Fibroblast of lung (primary cell): Measurements from ENCODE around the gene CDH4. TPM values are rescaled to one million over a fixed set of nuclear protein-coding genes. Genes with fewer than 3 reads are reported as not detected.

ENCODE experiments used
- DNase-seq, 2 donors: peaks; one replicate each; pipeline versions ENCODE4 v3.0.0 to v3.0.0-alpha.2; 2010; ENCODE audit warnings: low read depth in 2 of 2
- H2AFZ ChIP-seq: 2 replicates; pipeline ENCODE4 v1.5.1; 2012; ENCODE audit warnings: low read length, control low read depth, inconsistent platforms
- H3K27ac ChIP-seq: 2 replicates; pipeline ENCODE4 v1.5.1; 2011; ENCODE audit warnings: low read length, control low read depth; ENCODE audit not compliant: insufficient read depth
- H3K27me3 ChIP-seq: 2 replicates; pipeline ENCODE4 v1.5.1; 2011; ENCODE audit warnings: mild to moderate bottlenecking, low read length; ENCODE audit not compliant: control insufficient read depth, insufficient read depth
- H3K36me3 ChIP-seq: 2 replicates; pipeline ENCODE4 v1.5.1; 2011; ENCODE audit warnings: low read length; ENCODE audit not compliant: control insufficient read depth, insufficient read depth
- H3K4me1 ChIP-seq: 2 replicates; pipeline ENCODE4 v1.5.1; 2011; ENCODE audit warnings: low read length; ENCODE audit not compliant: control insufficient read depth, insufficient read depth; ENCODE audit errors: extremely low read depth
- H3K4me2 ChIP-seq: 2 replicates; pipeline ENCODE4 v1.5.1; 2011; ENCODE audit warnings: low read length, control low read depth; ENCODE audit not compliant: insufficient read depth; ENCODE audit errors: extremely low read depth
- H3K4me3 ChIP-seq, 4 experiments: fragments of 200-600 bp in 1 of 4; sonication (generic) in 1 of 4; replicated peaks in 1 of 4; 2 replicates each; pipeline ENCODE4 v1.5.1; 2011 to 2016; ENCODE audit warnings: low read length in 4 of 4, low read depth in 3 of 4, mild to moderate bottlenecking in 3 of 4, control low read depth in 2 of 4, inconsistent platforms in 1 of 4, mixed read lengths in 1 of 4; ENCODE audit not compliant: insufficient read depth in 1 of 4; ENCODE audit errors: control extremely low read depth in 1 of 4
- H3K79me2 ChIP-seq: 2 replicates; pipeline ENCODE4 v1.5.1; 2012; ENCODE audit warnings: mild to moderate bottlenecking, low read length, inconsistent platforms; ENCODE audit not compliant: control insufficient read depth, insufficient read depth
- H3K9ac ChIP-seq: 2 replicates; pipeline ENCODE4 v1.5.1; 2011; ENCODE audit warnings: mild to moderate bottlenecking, low read length, control low read depth; ENCODE audit not compliant: insufficient read depth
- H3K9me3 ChIP-seq: 2 replicates; pipeline ENCODE4 v1.5.1; 2012; ENCODE audit warnings: low read depth, low read length; ENCODE audit not compliant: control insufficient read depth, insufficient read depth
- H4K20me1 ChIP-seq: 2 replicates; pipeline ENCODE4 v1.5.1; 2011; ENCODE audit warnings: low read length; ENCODE audit not compliant: control insufficient read depth, insufficient read depth; ENCODE audit errors: extremely low read depth
- EZH2 ChIP-seq: IDR thresholded peaks from 2 replicates; pipeline ENCODE4 v1.5.1; 2012; ENCODE audit warnings: low read length, control low read depth, mild to moderate bottlenecking; ENCODE audit errors: missing control alignments
- polyA plus RNA-seq, 2 donors: library from polyadenylated mRNA; depleted of rRNA in 1 of 2; stranded (reverse) in 1 of 2; unstranded in 1 of 2; fragments of >200 nt; gene quantifications; 2 replicates each; pipeline ENCODE4 v1.2.1, GENCODE V29; 2011 to 2012; ENCODE audit warnings: missing spikeins in 1 of 2
- total RNA-seq: library from RNA; depleted of rRNA; stranded (reverse); fragments of >200 nt; gene quantifications from 2 replicates; pipeline ENCODE4 v1.2.1, GENCODE V29; 2014
- TF ChIP-seq, protein P1 (sequence below), 2 donors: IDR thresholded peaks in 1 of 2; conservative IDR thresholded peaks in 1 of 2; 1 replicate in 1 of 2; 2 replicates in 1 of 2; pipeline ENCODE4 v1.5.1; 2011 to 2012; ENCODE audit warnings: low read length in 2 of 2, control low read depth in 1 of 2, inconsistent platforms in 1 of 2, low read depth in 1 of 2, mild to moderate bottlenecking in 1 of 2

Gene CDH4
- total and polyA plus RNA-seq, 2 donors (not counting 1 experiment from before 2014, with no cell fraction given), result 4.8 to 6.8 TPM

DNA sequence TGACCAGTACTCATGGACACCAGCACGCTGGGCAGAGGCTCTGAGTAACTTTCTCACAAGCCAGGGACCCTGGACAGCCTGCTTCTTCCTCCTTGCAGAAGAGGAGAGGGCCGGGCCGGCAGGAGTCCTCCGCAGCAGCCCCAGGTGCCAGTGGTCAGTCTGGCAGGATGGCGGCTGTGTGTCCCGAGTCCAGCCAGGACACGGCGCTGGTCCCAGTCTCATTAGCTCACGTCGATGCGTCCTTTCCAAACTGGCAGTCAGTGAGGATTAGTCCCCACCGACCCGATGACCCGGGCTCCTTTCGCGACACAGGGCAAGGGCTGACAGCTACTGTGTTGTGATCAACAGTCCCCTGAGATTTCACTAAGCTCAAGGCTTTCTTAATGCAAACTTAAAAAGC lies 546.6 kb downstream of the CDH4 start:
- no peaks in the 10 kb centered on the region for H3K36me3 ChIP-seq
- no peak overlapping the region for H3K27ac ChIP-seq
- no peak overlapping the region for H3K4me3 ChIP-seq
- no peaks in the 10 kb centered on the region for H3K4me1 ChIP-seq
- H3K27me3 ChIP-seq, result peaks cover 6% of the 10 kb centered on the region
- no peak for DNase-seq
- TF ChIP-seq, protein P1, sequence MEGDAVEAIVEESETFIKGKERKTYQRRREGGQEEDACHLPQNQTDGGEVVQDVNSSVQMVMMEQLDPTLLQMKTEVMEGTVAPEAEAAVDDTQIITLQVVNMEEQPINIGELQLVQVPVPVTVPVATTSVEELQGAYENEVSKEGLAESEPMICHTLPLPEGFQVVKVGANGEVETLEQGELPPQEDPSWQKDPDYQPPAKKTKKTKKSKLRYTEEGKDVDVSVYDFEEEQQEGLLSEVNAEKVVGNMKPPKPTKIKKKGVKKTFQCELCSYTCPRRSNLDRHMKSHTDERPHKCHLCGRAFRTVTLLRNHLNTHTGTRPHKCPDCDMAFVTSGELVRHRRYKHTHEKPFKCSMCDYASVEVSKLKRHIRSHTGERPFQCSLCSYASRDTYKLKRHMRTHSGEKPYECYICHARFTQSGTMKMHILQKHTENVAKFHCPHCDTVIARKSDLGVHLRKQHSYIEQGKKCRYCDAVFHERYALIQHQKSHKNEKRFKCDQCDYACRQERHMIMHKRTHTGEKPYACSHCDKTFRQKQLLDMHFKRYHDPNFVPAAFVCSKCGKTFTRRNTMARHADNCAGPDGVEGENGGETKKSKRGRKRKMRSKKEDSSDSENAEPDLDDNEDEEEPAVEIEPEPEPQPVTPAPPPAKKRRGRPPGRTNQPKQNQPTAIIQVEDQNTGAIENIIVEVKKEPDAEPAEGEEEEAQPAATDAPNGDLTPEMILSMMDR (conservative IDR thresholded peaks at IDR 0.05 in 1 of 2, IDR thresholded peaks at IDR 0.05 in 1 of 2; ENCODE audit: low read depth in 1 of 2, low read length in 2 of 2), result no peak
- no peak for TF ChIP-seq EZH2
- no peak overlapping the region for H3K4me2 ChIP-seq
- H3K79me2 ChIP-seq, result no peaks in the 10 kb centered on the region
- H4K20me1 ChIP-seq, result no peaks in the 10 kb centered on the region
- H2AFZ ChIP-seq, result no peak overlapping the region
- H3K9me3 ChIP-seq, result no peaks in the 10 kb centered on the region
- no peak overlapping the region for H3K9ac ChIP-seq

DNA sequence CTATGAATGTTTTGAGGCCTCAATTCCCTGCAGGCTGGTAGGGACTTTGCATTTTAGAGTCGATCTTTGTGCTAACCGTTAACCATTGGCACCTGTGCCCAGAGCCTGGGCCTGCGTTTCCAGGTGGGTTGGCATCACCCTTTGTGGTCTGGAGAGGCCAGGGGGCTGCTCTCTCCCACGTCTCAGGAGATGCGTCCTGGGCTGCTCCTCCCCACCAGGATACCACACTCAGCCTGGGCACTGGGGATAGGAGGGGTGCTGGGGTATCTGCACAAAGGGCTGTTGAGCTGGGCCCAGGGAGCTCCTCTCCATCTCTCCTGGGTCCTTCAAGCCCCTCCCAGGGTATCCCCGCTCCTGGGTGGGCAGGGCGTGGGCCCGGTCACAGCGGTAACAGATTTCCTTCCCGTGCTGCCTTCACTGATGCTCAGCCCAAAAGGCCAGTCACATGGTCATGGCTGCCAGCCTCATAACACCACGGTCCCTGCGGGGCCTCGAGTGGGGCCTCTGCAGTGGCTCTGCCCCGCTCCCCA lies 547.4 kb downstream of the CDH4 start:
- Histone ChIP-seq H3K4me2 (no peak overlapping the region), H3K27ac (no peak overlapping the region), H3K36me3 (no peaks in the 10 kb centered on the region), H3K27me3 (peaks cover 6% of the 10 kb centered on the region), H3K4me1 (no peaks in the 10 kb centered on the region), H2AFZ (no peak overlapping the region), H3K4me3 (no peak overlapping the region), H4K20me1 (no peaks in the 10 kb centered on the region), H3K9me3 (no peaks in the 10 kb centered on the region), H3K79me2 (no peaks in the 10 kb centered on the region), H3K9ac (no peak overlapping the region)
- TF ChIP-seq, protein P1 (conservative IDR thresholded peaks at IDR 0.05 in 1 of 2, IDR thresholded peaks at IDR 0.05 in 1 of 2; ENCODE audit: low read depth in 1 of 2, low read length in 2 of 2), result no peak
- no peak for TF ChIP-seq EZH2
- no peak for DNase-seq

DNA sequence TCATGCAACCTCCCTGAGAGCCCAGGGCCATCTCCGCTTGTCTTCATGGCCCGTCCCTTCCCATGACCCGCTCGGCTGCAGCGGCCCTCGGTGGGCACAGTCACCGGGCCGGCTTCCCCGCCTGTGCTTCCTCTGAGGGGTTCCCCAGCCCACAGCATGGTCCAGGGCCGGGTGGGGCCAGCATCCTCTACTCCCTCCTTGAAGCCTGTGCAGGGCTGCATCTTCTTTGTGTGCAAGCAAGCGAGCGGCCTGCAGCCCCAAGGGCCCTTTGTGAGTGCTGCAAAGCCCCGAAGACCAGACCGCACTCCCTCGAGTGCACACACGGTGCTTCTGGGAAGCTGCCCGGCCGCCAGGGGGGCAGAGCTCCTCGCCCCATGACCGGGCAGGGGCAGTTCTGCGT lies 547.9 kb downstream of the CDH4 start:
- Histone ChIP-seq H3K4me1 (no peaks in the 10 kb centered on the region), H3K79me2 (no peaks in the 10 kb centered on the region), H3K9me3 (no peaks in the 10 kb centered on the region), H2AFZ (no peak overlapping the region), H3K4me2 (no peak overlapping the region), H4K20me1 (no peaks in the 10 kb centered on the region), H3K36me3 (no peaks in the 10 kb centered on the region), H3K27me3 (peaks cover 6% of the 10 kb centered on the region), H3K9ac (no peak overlapping the region), H3K4me3 (no peak overlapping the region), H3K27ac (no peak overlapping the region)
- TF ChIP-seq, protein P1 (conservative IDR thresholded peaks at IDR 0.05 in 1 of 2, IDR thresholded peaks at IDR 0.05 in 1 of 2; ENCODE audit: low read depth in 1 of 2, low read length in 2 of 2), result no peak
- no peak for TF ChIP-seq EZH2
- DNase-seq, result no peak
